GM12878 (cell line): Measurements from ENCODE around the gene NOL4L. TPM values are rescaled to one million over a fixed set of nuclear protein-coding genes. Genes with fewer than 3 reads are reported as not detected.

ENCODE experiments used
- ATAC-seq: fragments of 200-7000 bp; cut with Tn5 transposase; 3 replicates; pipeline ENCODE4 v1.9.1; 2020; ENCODE audit warnings: mild to moderate bottlenecking, moderate library complexity
- BruUV-seq: library from RNA; stranded (reverse); fragments of 400-500 nt; replicated peaks from 2 replicates; lab custom pipeline; 2021; lab: Mats Ljungman, UMichigan
- CTCF ChIA-PET: fragments of 300-600 bp; sonication (Branson Sonifier 250); formaldehyde crosslinking; extraction: SDS; loops from one replicate; lab custom pipeline; 2021; ENCODE audit warnings: inconsistent platforms; lab: Yijun Ruan, JAX
- POLR2A ChIA-PET: fragments of 350-600 bp; formaldehyde crosslinking; extraction: SDS; loops from one replicate; lab custom pipeline; 2021; ENCODE audit warnings: inconsistent platforms; lab: Charles Lee
- RAD21 ChIA-PET: fragments of 300-600 bp; sonication (Branson Sonifier 250); formaldehyde crosslinking; loops from one replicate; lab custom pipeline; 2023; ENCODE audit warnings: antibody characterized with exemption; ENCODE audit not compliant: unreplicated experiment; lab: Charles Lee
- SMC1A ChIA-PET: fragments of 300-600 bp; sonication (Branson Sonifier 250); formaldehyde crosslinking; loops from one replicate; lab custom pipeline; 2023; ENCODE audit not compliant: unreplicated experiment, uncharacterized antibody; lab: Charles Lee
- DNase-seq: peaks from one replicate; pipeline ENCODE4 v3.0.0-alpha.2; 2011; ENCODE audit warnings: low read depth, low spot score
- FAIRE-seq: peaks from 3 replicates; lab custom pipeline; 2011; peaks lifted over from hg19 to GRCh38; lab: Jason Lieb, UNC
- H2AFZ ChIP-seq: 2 replicates; pipeline ENCODE4 v1.6.0; 2011; ENCODE audit warnings: low read depth, low read length, control low read depth; ENCODE audit not compliant: control insufficient read depth
- H3K27ac ChIP-seq: 2 replicates; pipeline ENCODE4 v1.5.1; 2011; ENCODE audit warnings: control low read depth; ENCODE audit not compliant: control insufficient read depth, insufficient read depth
- H3K27me3 ChIP-seq, 2 experiments: replicated peaks in 1 of 2; 2 replicates each; pipeline versions ENCODE4 v1.6.0 to v1.6.1; 2011; ENCODE audit warnings: low read length in 1 of 2; ENCODE audit not compliant: control insufficient read depth in 2 of 2, insufficient read depth in 2 of 2
- H3K36me3 ChIP-seq, 2 experiments: 2 replicates each; pipeline ENCODE4 v1.5.1; 2011; ENCODE audit warnings: low read length in 1 of 2; ENCODE audit not compliant: control insufficient read depth in 2 of 2, insufficient read depth in 2 of 2
- H3K4me1 ChIP-seq: 2 replicates; pipeline ENCODE4 v1.6.1; 2011; ENCODE audit warnings: mild to moderate bottlenecking, low read length, moderate library complexity, mixed read lengths; ENCODE audit not compliant: control insufficient read depth, insufficient read depth
- H3K4me2 ChIP-seq: 2 replicates; pipeline ENCODE4 v1.6.0; 2011; ENCODE audit warnings: control low read depth; ENCODE audit not compliant: control insufficient read depth, insufficient read depth
- H3K4me3 ChIP-seq: fragments of 200-600 bp; sonication (generic); 2 replicates; pipeline ENCODE4 v1.5.1; 2016
- H3K79me2 ChIP-seq: 2 replicates; pipeline ENCODE4 v1.6.0; 2011; ENCODE audit warnings: low read length; ENCODE audit not compliant: control insufficient read depth, insufficient read depth
- H3K9ac ChIP-seq: 2 replicates; pipeline ENCODE4 v1.8.0; 2011; ENCODE audit warnings: low read length, control low read depth, mixed read lengths; ENCODE audit not compliant: control insufficient read depth, insufficient read depth
- H3K9me3 ChIP-seq: replicated peaks from 3 replicates; pipeline ENCODE4 v1.5.1; 2011; ENCODE audit warnings: mild to moderate bottlenecking, low read length; ENCODE audit not compliant: control insufficient read depth, insufficient read depth
- H4K20me1 ChIP-seq: 2 replicates; pipeline ENCODE4 v1.6.0; 2011; ENCODE audit not compliant: control insufficient read depth, insufficient read depth
- CHD2 ChIP-seq: IDR thresholded peaks from 2 replicates; pipeline ENCODE4 v1.6.1; 2011; ENCODE audit warnings: low read depth, low read length, improper control_type of control experiment, borderline replicate concordance
- EED ChIP-seq: sonication (generic); IDR thresholded peaks from 2 replicates; pipeline ENCODE4 v1.6.1; 2016; ENCODE audit warnings: antibody characterized with exemption, low read depth
- EP300 ChIP-seq, 2 experiments: fragments of 150-350 bp in 1 of 2; IDR thresholded peaks; 2 replicates each; pipeline ENCODE4 v1.6.1; 2011 to 2012; ENCODE audit warnings: low read depth in 2 of 2, low read length in 2 of 2, borderline replicate concordance in 1 of 2, improper control_type of control experiment in 1 of 2, inconsistent platforms in 1 of 2; ENCODE audit not compliant: control insufficient read depth in 1 of 2
- FOS ChIP-seq: IDR thresholded peaks from 3 replicates; pipeline ENCODE4 v1.6.1; 2011; ENCODE audit warnings: borderline replicate concordance; ENCODE audit not compliant: insufficient read length; ENCODE audit errors: extremely low read depth
- GABPA ChIP-seq: IDR thresholded peaks from 2 replicates; pipeline ENCODE4 v1.6.1; 2014; ENCODE audit warnings: antibody characterized with exemption, low read depth, mild to moderate bottlenecking, inconsistent platforms
- IKZF1 ChIP-seq: fragments of 450-650 bp; conservative IDR thresholded peaks from 2 replicates; pipeline ENCODE4 v1.6.1; 2017; ENCODE audit warnings: antibody characterized with exemption, mild to moderate bottlenecking
- IRF5 ChIP-seq: fragments of 450-650 bp; IDR thresholded peaks from 2 replicates; pipeline ENCODE4 v1.6.1; 2017; ENCODE audit warnings: borderline replicate concordance
- NFXL1 ChIP-seq: fragments of 450-650 bp; IDR thresholded peaks from 2 replicates; pipeline ENCODE4 v1.6.1; 2017; ENCODE audit warnings: antibody characterized with exemption, mild to moderate bottlenecking, borderline replicate concordance
- NR2C2 ChIP-seq: IDR thresholded peaks from 2 replicates; pipeline ENCODE4 v1.6.1; 2011; ENCODE audit warnings: borderline replicate concordance, low read depth; ENCODE audit not compliant: control insufficient read depth, insufficient read length
- SPI1 ChIP-seq: IDR thresholded peaks from 2 replicates; pipeline ENCODE4 v1.6.1; 2011; ENCODE audit warnings: low read depth, mild to moderate bottlenecking, low read length, moderate library complexity, borderline replicate concordance; ENCODE audit not compliant: insufficient read depth
- SREBF2 ChIP-seq: IDR thresholded peaks from 2 replicates; pipeline ENCODE4 v1.6.1; 2012; ENCODE audit warnings: mild to moderate bottlenecking, low read length
- STAT3 ChIP-seq: IDR thresholded peaks from 2 replicates; pipeline ENCODE4 v1.6.1; 2011; ENCODE audit warnings: low read depth, low read length, improper control_type of control experiment
- TCF7 ChIP-seq: IDR thresholded peaks from 2 replicates; pipeline ENCODE4 v1.6.1; 2014; ENCODE audit warnings: antibody characterized with exemption, borderline replicate concordance
- USF2 ChIP-seq: IDR thresholded peaks from 2 replicates; pipeline ENCODE4 v1.6.1; 2011; ENCODE audit warnings: low read depth, low read length, improper control_type of control experiment, borderline replicate concordance
- ZNF24 ChIP-seq: fragments of 450-650 bp; IDR thresholded peaks from 2 replicates; pipeline ENCODE4 v1.6.1; 2017; ENCODE audit warnings: antibody characterized with exemption, mild to moderate bottlenecking
- ZNF622 ChIP-seq: fragments of 450-650 bp; IDR thresholded peaks from 2 replicates; pipeline ENCODE4 v1.6.1; 2017; ENCODE audit warnings: mild to moderate bottlenecking, inconsistent platforms
- WGBS: methylation state at CpG from one replicate; pipeline ENCODE4 v1.1.6; 2016; ENCODE audit warnings: low lambda C conversion rate; ENCODE audit not compliant: insufficient replicate concordance, insufficient coverage; ENCODE audit errors: missing lambda C conversion rate; 5-methylcytosine and 5-hydroxymethylcytosine counted together
- in situ Hi-C: fragments of 300-500 bp; cut with MboI; formaldehyde crosslinking; loops from 9 replicates; pipeline ENCODE4 v1.14.3; 2018; ENCODE audit warnings: mixed read lengths
- intact Hi-C: fragments of 100-400 bp; cut with micrococcal nuclease; formaldehyde crosslinking; loops from one replicate; pipeline ENCODE4 v1.14.2; 2022; ENCODE audit not compliant: unreplicated experiment
- polyA plus RNA-seq, 11 experiments: library from polyadenylated mRNA; depleted of rRNA in 4 of 11; unstranded in 6 of 11; stranded (reverse) in 5 of 11; fragments of >200 nt; fragmentation: Nextera tagmentation in 4 of 11; fragmentation: Illumina TruSeq in 1 of 11; extraction: Ambion mirVana in 4 of 11; extraction: Trizol in 1 of 11; gene quantifications; 1 replicate in 1 of 11; 2 replicates in 10 of 11; pipeline versions ENCODE4 v1.2.1 to v1.2.3, GENCODE V29; 2011 to 2016; ENCODE audit warnings: inconsistent platforms in 2 of 11, missing spikeins in 2 of 11, low read depth in 1 of 11
- total RNA-seq, 4 experiments: library from RNA; depleted of rRNA in 3 of 4; stranded (reverse); fragments of >200 nt in 3 of 4; fragmentation: Illumina TruSeq in 1 of 4; extraction: Trizol in 1 of 4; gene quantifications; 2 replicates each; pipeline versions ENCODE4 v1.2.1 to v1.2.3, GENCODE V29; 2013 to 2021
- TF ChIP-seq, protein P1 (sequence below): fragments of 450-650 bp; IDR thresholded peaks from 2 replicates; pipeline ENCODE4 v1.6.1; 2018; ENCODE audit warnings: borderline replicate concordance, mild to moderate bottlenecking; ENCODE audit not compliant: partially characterized antibody

Gene NOL4L
- total and polyA plus RNA-seq, 10 of the 15 experiments (the other 5 are each of a cell fraction or from before 2014, with no cell fraction given): 2.3 to 24.0 (median 8.0) TPM

- intact Hi-C loops (no loop called here), in situ Hi-C loops (no loop called here)
- no TSS peak for BruUV-seq
- Histone ChIP-seq H4K20me1 (no peaks in the 10 kb centered on the region), H3K4me2 (no peak overlapping the region), H3K9me3 (no peaks in the 10 kb centered on the region), H3K4me3 (no peak overlapping the region), H2AFZ (no peak overlapping the region), H3K9ac (no peak overlapping the region), H3K27me3 (no peaks in the 10 kb centered on the region), H3K79me2 (no peaks in the 10 kb centered on the region), H3K27ac (no peak overlapping the region), H3K4me1 (peaks cover 10% of the 10 kb centered on the region), H3K36me3 (no peaks in the 10 kb centered on the region; a peak in 1 of 4 replicates)
- SMC1A ChIA-PET: interaction anchor here (1.0 kb wide), 1 partner anchor 19 kb away, joined by 3 read pairs; no protein-coding TSS in a partner anchor
- FAIRE-seq (no peak), DNase-seq (no peak), ATAC-seq (no peak)
- WGBS: 50% methylated on average over 3 of the region's 3 CpGs
- RAD21 ChIA-PET: interaction anchor here (1.1 to 1.3 kb wide), 3 partner anchors 16 to 166 kb away, joined by 3 read pairs; no protein-coding TSS in a partner anchor
- CTCF ChIA-PET: interaction anchor here (1.0 kb wide), 1 partner anchor 9 kb away, joined by 5 read pairs; no protein-coding TSS in a partner anchor
- POLR2A ChIA-PET: no interaction called here
- TF ChIP-seq NR2C2 (no peak), SREBF2 (no peak), IKZF1 (no peak), NFXL1 (no peak), FOS (no peak), EP300 (IDR thresholded peaks at IDR 0.05; ENCODE audit: borderline replicate concordance in 1 of 2, control insufficient read depth in 1 of 2, low read depth in 2 of 2, low read length in 2 of 2) (no peak), ZNF622 (no peak), TCF7 (no peak), USF2 (no peak), EED (no peak), STAT3 (no peak), ZNF24 (no peak), SPI1 (no peak), GABPA (no peak), IRF5 (no peak), CHD2 (no peak)
- TF ChIP-seq, protein P1, sequence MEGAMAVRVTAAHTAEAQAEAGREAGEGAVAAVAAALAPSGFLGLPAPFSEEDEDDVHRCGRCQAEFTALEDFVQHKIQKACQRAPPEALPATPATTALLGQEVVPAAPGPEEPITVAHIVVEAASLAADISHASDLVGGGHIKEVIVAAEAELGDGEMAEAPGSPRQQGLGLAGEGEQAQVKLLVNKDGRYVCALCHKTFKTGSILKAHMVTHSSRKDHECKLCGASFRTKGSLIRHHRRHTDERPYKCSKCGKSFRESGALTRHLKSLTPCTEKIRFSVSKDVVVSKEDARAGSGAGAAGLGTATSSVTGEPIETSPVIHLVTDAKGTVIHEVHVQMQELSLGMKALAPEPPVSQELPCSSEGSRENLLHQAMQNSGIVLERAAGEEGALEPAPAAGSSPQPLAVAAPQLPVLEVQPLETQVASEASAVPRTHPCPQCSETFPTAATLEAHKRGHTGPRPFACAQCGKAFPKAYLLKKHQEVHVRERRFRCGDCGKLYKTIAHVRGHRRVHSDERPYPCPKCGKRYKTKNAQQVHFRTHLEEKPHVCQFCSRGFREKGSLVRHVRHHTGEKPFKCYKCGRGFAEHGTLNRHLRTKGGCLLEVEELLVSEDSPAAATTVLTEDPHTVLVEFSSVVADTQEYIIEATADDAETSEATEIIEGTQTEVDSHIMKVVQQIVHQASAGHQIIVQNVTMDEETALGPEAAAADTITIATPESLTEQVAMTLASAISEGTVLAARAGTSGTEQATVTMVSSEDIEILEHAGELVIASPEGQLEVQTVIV: no peak
These were observed 78.4 kb downstream of the NOL4L start for GRCh38 chr20:32506721-32507120.
